Activated T-cell treated with anti-CD3 and anti-CD28 coated beads, Interleukin-2, amount 50 U/mL, for 48 hours (primary cell): ENCODE data around the gene CHCHD6.

Experiments
- DNase-seq, 2 experiments: peaks; one replicate each; pipeline ENCODE4 v3.0.0-alpha.2; 2020

The CHCHD6 gene

GRCh38 chr3:126998320-126998719 is 294.3 kb downstream of the CHCHD6 start:
- DNase-seq = no peak

GRCh38 chr3:126998728-126999127 is 294.7 kb downstream of the CHCHD6 start:
- DNase-seq = no peak

- DNase-seq = no peak
These were observed 295.3 kb downstream of the CHCHD6 start for GRCh38 chr3:126999383-126999782.

GRCh38 chr3:127000119-127000518 is 296.1 kb downstream of the CHCHD6 start:
- no peak for DNase-seq

GRCh38 chr3:127000761-127001160 is 296.7 kb downstream of the CHCHD6 start:
- no peak for DNase-seq

GRCh38 chr3:127001486-127002194 is 297.6 kb downstream of the CHCHD6 start:
- DNase-seq = no peak

- DNase-seq = no peak
These were observed 298.4 kb downstream of the CHCHD6 start for GRCh38 chr3:127002195-127003174.

- DNase-seq = no peak
These were observed 299.1 kb downstream of the CHCHD6 start for GRCh38 chr3:127003175-127003555.

GRCh38 chr3:127003601-127004280 is 299.7 kb downstream of the CHCHD6 start:
- DNase-seq = no peak

- no peak for DNase-seq
These were observed 300.8 kb downstream of the CHCHD6 start for GRCh38 chr3:127004641-127005397.

- DNase-seq = no peak
These were observed 301.9 kb downstream of the CHCHD6 start for GRCh38 chr3:127005864-127006500.

GRCh38 chr3:127006781-127007436 is 302.9 kb downstream of the CHCHD6 start:
- DNase-seq = no peak

GRCh38 chr3:127008236-127008635 is 304.2 kb downstream of the CHCHD6 start:
- DNase-seq = no peak

- DNase-seq = no peak
These were observed 305.5 kb downstream of the CHCHD6 start for GRCh38 chr3:127009531-127009930.
